DND-41 (cell line): Measurements from ENCODE around the gene SSR2.

ENCODE experiments used
- ATAC-seq: fragments of 200-7000 bp; cut with Tn5 transposase; 3 replicates; pipeline ENCODE4 v1.9.1; 2021; ENCODE audit warnings: low read depth; ENCODE audit not compliant: insufficient read depth
- DNase-seq: peaks from one replicate; pipeline ENCODE4 v3.0.0-alpha.2; 2020
- H2AFZ ChIP-seq: 2 replicates; pipeline ENCODE4 v1.6.0; 2012; ENCODE audit warnings: low read depth, low read length
- H3K27ac ChIP-seq: 2 replicates; pipeline ENCODE4 v1.5.1; 2012; ENCODE audit warnings: low read length, inconsistent platforms
- H3K27me3 ChIP-seq: fragments of 200-600 bp; sonication (generic); 2 replicates; pipeline ENCODE4 v1.6.0; 2012; ENCODE audit warnings: low read length, mild to moderate bottlenecking, inconsistent platforms; ENCODE audit not compliant: insufficient read depth, poor library complexity
- H3K36me3 ChIP-seq: 2 replicates; pipeline ENCODE4 v1.5.1; 2012; ENCODE audit warnings: low read length, inconsistent platforms; ENCODE audit not compliant: insufficient read depth
- H3K4me1 ChIP-seq: 2 replicates; pipeline ENCODE4 v1.5.1; 2012; ENCODE audit warnings: mild to moderate bottlenecking, low read length; ENCODE audit not compliant: insufficient read depth
- H3K4me2 ChIP-seq: 2 replicates; pipeline ENCODE4 v1.6.0; 2012; ENCODE audit warnings: mild to moderate bottlenecking, moderate library complexity, low read length, inconsistent platforms; ENCODE audit not compliant: insufficient read depth
- H3K4me3 ChIP-seq, 2 experiments: fragments of 200-600 bp in 1 of 2; shearing (Covaris generic) in 1 of 2; 2 replicates each; pipeline ENCODE4 v1.5.1; 2012 to 2016; ENCODE audit warnings: inconsistent platforms in 2 of 2, low read length in 2 of 2, mild to moderate bottlenecking in 2 of 2, low read depth in 1 of 2, moderate library complexity in 1 of 2
- H3K79me2 ChIP-seq: 2 replicates; pipeline ENCODE4 v1.6.0; 2012; ENCODE audit warnings: low read length, inconsistent platforms; ENCODE audit not compliant: insufficient read depth
- H3K9ac ChIP-seq: 2 replicates; pipeline ENCODE4 v1.6.0; 2012; ENCODE audit warnings: low read depth, mild to moderate bottlenecking, inconsistent platforms, low read length, moderate library complexity
- H3K9me3 ChIP-seq: 2 replicates; pipeline ENCODE4 v1.5.1; 2012; ENCODE audit warnings: low read length, moderate library complexity, mild to moderate bottlenecking, inconsistent platforms; ENCODE audit not compliant: insufficient read depth, severe bottlenecking
- H4K20me1 ChIP-seq: 2 replicates; pipeline ENCODE4 v1.6.0; 2012; ENCODE audit warnings: low read length; ENCODE audit not compliant: insufficient read depth
- EZH2 ChIP-seq: IDR thresholded peaks from 3 replicates; pipeline ENCODE4 v1.6.1; 2012; ENCODE audit warnings: borderline replicate concordance, low read depth, mild to moderate bottlenecking, moderate library complexity, low read length, inconsistent platforms; ENCODE audit not compliant: severe bottlenecking
- TF ChIP-seq, protein P1 (sequence below): IDR thresholded peaks from 2 replicates; pipeline ENCODE4 v1.5.1; 2012; ENCODE audit warnings: borderline replicate concordance, low read length, moderate library complexity, mild to moderate bottlenecking; ENCODE audit not compliant: poor library complexity, severe bottlenecking; ENCODE audit errors: extremely low read depth

SSR2 gene

DNA sequence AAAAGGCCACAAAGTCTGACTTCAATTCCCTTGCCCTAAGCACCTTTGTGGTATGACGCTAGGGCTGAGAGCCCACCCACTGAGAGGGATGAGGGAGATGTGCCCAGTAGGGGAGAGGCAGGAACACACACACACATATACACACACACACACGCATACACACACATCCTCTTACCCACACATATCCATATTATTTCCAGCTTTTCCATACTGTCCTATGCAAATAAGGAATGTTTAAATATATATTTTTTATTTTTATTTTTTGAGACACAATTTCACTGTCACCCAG is 43.2 kb upstream of the SSR2 start:
- Histone ChIP-seq H3K79me2 (no peaks in the 10 kb centered on the region), H3K4me2 (no peak overlapping the region), H2AFZ (no peak overlapping the region), H3K9ac (no peak overlapping the region), H4K20me1 (no peaks in the 10 kb centered on the region), H3K27me3 (no peaks in the 10 kb centered on the region), H3K36me3 (no peaks in the 10 kb centered on the region), H3K4me1 (no peaks in the 10 kb centered on the region), H3K27ac (no peak overlapping the region), H3K9me3 (no peaks in the 10 kb centered on the region), H3K4me3 (no peak overlapping the region)
- no peak for TF ChIP-seq EZH2
- TF ChIP-seq, protein P1, sequence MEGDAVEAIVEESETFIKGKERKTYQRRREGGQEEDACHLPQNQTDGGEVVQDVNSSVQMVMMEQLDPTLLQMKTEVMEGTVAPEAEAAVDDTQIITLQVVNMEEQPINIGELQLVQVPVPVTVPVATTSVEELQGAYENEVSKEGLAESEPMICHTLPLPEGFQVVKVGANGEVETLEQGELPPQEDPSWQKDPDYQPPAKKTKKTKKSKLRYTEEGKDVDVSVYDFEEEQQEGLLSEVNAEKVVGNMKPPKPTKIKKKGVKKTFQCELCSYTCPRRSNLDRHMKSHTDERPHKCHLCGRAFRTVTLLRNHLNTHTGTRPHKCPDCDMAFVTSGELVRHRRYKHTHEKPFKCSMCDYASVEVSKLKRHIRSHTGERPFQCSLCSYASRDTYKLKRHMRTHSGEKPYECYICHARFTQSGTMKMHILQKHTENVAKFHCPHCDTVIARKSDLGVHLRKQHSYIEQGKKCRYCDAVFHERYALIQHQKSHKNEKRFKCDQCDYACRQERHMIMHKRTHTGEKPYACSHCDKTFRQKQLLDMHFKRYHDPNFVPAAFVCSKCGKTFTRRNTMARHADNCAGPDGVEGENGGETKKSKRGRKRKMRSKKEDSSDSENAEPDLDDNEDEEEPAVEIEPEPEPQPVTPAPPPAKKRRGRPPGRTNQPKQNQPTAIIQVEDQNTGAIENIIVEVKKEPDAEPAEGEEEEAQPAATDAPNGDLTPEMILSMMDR = no peak
- DNase-seq = no peak
- no peak for ATAC-seq

DNA sequence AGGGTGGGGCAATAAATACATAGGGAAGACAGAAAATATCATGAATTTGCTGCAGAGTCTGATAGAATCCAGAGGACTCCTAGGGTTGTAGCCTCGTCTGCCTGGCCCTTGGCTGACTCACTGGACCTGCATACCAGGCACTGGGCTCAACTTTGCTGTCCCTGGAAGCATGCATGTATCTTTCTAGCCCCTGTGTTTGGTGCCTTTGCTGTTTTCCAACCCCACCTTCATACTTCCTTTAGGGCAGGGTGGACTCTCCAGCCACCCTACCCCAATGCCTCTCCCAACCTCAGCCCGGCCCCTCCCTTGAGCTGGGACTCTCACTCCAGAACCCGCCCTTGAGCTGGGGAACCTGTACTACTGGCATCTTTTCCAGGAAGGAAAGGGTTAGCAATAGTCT is 41.4 kb upstream of the SSR2 start:
- Histone ChIP-seq H4K20me1 (no peaks in the 10 kb centered on the region), H3K4me3 (no peak overlapping the region), H3K79me2 (no peaks in the 10 kb centered on the region), H3K27ac (no peak overlapping the region), H3K36me3 (peaks cover 11% of the 10 kb centered on the region; the same call in 1 of the 2 replicates), H3K9ac (no peak overlapping the region), H3K4me1 (no peaks in the 10 kb centered on the region), H2AFZ (no peak overlapping the region), H3K27me3 (no peaks in the 10 kb centered on the region), H3K4me2 (no peak overlapping the region), H3K9me3 (no peaks in the 10 kb centered on the region)
- DNase-seq (no peak), ATAC-seq (no peak)
- TF ChIP-seq, protein P1 = no peak
- no peak for TF ChIP-seq EZH2

DNA sequence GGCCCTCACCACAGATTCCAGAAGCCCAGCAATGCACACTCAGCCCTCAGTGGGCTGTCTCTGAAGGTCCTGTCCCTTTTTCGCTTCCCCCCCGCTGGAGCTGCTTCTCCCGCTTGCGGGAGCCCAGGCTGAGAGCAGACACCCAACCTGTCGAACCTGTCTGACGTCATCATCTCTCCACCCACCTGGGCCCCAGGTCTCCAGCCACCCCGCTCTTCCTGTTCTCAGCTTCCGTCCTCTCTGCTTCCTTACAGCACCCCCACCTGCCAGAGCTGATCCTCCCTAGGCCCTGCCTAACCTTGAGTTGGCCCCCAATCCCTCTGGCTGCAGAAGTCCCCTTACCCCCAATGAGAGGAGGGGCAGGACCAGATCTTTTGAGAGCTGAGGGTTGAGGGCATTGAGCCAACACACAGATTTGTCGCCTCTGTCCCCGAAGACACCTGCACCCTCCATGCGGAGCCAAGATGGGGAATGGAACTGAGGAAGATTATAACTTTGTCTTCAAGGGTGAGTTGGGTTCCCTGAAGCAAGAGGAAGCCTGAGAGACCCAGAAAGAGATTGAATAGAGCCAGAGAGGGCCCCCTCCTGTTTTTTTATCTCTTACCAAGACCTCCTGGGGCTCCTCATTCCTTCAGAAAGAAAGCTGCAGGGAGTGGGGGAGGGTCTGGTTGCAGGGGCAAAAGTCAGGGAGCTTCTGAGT is 40.3 kb upstream of the SSR2 start, which contains the start of gene RAB25:
TSS of gene RAB25 (plus strand) at position 224 of the 700 bp plus-strand sequence. CDS start at position 465, 241 bp downstream.
- ATAC-seq (no peak), DNase-seq (no peak)
- H3K9me3 ChIP-seq = no peaks in the 10 kb centered on the region
- peaks cover 16% of the 10 kb centered on the region; the same call in 1 of the 2 replicates for H3K36me3 ChIP-seq
- no peak within 1 kb of the TSS for H3K4me2 ChIP-seq
- no peak within 1 kb of the TSS for H3K4me3 ChIP-seq
- H2AFZ ChIP-seq = no peak within 1 kb of the TSS
- no peak for TF ChIP-seq EZH2
- TF ChIP-seq, protein P1 = no peak
- H3K4me1 ChIP-seq = peaks cover 4% of the 10 kb centered on the region; the same call in 1 of the 2 replicates
- H3K27me3 ChIP-seq = no peaks in the 10 kb centered on the region
- no peaks in the 10 kb centered on the region for H3K79me2 ChIP-seq
- no peak within 1 kb of the TSS for H3K9ac ChIP-seq
- no peaks in the 10 kb centered on the region for H4K20me1 ChIP-seq
- H3K27ac ChIP-seq = no peak within 1 kb of the TSS
